CMK (cell line): ENCODE results near the gene SLC36A1.
"Not testable (repeated sequence)": the region's sequence is repeated elsewhere in the genome, so short reads cannot be mapped to it uniquely, and the experiment has no call there.

Source experiments
- DNase-seq: peaks from one replicate; pipeline ENCODE4 v3.0.0-alpha.2; 2010; ENCODE audit warnings: low read depth

The SLC36A1 gene

DNA sequence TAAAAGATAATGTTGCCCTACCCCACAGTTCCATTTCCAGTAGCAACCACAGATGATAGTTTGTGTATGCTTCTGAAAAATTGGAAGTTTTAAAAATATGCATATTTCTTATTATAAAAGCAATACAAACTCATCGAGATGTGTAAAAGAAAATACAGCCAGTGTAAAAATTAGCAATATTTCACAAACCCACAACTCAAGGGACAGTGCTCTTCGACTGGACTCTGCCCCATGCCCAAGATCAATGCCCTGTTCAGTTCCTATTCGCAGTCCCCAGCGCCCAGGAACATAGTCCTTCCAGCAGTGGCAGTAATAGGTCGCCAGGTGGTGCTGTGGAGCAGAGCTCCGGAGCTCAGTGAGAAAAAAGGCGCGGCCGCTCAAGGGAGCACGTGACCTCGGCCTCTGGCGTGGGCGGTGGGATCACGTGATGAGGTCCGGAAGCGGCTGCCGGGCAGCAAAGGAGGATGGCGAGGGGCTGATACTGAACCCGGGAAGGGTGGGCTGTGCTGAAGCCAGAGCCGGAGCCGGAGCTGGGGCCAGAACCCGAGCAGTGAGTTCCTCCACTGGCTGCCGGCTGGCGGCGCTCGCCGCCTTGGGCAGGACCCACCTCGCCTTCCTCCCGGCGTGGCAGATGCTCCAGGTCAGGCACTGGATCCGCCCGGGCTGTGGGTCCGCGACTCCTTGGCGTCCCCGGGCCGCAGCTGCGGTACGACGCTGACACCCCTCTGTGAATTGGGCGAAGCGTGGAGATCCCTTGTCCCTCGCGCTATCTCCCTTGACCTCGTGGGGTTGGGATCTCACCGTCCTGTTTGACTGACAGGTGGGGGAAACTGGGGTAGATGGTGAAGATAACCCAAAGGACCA lies at the start of gene SLC36A1:
SLC36A1 (plus strand) TSS at position 430 of the 864 bp plus-strand sequence. CDS start 11,190 bp downstream, outside the sequence.
- DNase-seq: peak; percentile 88

- no peak for DNase-seq
Observed at GRCh38 chr5:151405334-151406160, 41.9 kb upstream of the SLC36A1 start.

GRCh38 chr5:151406322-151406947 lies 41.0 kb upstream of the SLC36A1 start:
- DNase-seq: no peak

- no peak for DNase-seq
Observed at GRCh38 chr5:151408591-151409230, 38.7 kb upstream of the SLC36A1 start.

DNA sequence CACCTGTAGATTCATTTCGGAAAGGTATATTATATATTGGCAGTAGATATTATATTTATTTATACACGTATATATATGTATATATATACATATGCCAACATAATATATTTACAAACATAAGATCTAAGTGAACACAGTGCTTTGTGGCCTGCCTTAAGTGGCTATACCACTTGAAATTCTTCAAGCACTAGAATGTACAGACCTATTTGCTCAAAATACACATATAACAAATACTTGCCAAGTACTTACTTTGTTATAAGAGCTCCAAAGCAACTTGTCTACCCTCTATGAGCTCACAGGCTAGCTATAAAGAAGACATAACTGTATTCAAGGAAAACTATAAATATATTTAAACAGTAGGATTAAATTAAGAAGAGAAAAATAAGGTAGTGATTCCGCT lies 33.6 kb upstream of the SLC36A1 start:
- no peak for DNase-seq

DNA sequence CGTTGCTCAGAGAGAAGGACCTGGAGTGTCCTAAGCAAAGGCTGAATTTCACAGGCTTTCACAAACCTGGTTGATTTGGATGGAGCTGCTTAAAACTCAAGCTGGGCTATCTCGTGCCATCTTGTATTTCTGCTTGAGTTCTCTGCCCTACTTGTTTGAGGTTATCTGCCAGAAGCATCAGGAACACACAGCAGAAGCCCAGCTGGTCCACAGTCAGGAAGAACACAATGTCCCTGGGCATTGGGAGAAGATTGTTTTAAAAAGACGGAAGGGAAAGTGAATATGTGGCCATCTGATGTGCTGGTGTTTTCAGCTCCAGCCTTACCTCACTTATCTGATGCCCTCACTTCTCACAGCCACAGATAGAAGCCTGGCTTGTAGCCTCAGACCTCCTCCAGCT lies 32.9 kb upstream of the SLC36A1 start:
- DNase-seq: no peak

DNA sequence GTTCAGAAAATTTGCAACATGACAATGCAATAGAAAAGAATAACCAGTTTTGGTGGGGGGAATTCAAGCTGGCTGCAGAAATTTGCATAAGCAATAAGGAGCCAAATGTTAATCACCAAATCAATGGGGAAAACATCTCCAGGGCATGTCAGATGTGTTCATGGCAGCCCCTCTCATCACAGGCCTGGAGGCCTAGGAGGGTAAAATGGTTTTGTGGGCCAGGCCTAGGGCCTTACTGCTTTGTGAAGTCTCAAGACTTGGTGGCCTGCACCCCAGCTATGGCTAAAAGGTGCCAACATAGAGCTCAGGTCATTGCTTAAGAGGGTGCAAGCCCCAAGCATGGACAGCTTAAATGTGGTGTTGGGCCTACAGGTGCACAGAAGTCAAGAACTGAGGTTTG lies 29.7 kb upstream of the SLC36A1 start:
- DNase-seq: no peak

- no peak for DNase-seq
Observed at GRCh38 chr5:151420127-151420526, 27.3 kb upstream of the SLC36A1 start.

- no peak for DNase-seq
Observed at GRCh38 chr5:151424892-151425523, 22.4 kb upstream of the SLC36A1 start.

DNA sequence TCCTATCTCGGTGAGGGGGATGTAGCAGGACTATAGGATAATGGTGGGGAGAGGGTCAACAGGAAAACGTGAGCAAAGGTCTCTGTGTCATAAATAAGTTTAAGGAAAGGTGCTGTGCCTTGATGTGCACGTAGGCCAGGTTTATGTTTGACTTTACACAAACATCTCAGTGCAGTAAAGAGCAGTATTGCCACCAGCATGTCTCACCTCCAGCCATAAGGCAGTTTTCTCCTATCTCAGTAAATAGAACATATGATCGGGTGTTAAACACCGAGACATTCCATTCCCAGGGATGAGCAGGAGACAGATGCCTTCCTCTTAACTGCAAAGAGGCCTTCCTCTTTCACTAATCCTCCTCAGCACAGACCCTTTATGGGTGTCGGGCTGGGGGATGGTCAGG lies 21.1 kb upstream of the SLC36A1 start:
- DNase-seq: not testable (repeated sequence)

DNA sequence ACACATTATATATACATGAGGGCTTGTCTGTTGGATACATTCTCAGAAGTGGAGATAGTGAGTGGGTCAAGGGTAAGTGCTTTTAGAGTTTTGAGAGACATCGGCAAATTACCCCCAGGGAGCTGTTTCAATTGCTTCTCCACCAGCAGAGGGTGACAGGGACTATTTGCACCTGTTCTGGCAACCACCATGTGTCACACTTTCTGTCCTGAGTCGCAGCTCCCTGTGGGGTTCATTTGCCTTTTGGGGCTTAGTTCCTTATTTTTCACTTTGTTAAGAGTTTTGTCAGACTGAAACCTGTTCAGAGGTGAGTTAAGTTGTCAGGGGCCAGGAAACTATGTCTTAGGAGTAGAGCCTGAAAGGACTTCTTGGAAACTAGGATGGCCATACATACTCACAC lies 20.1 kb upstream of the SLC36A1 start:
- no peak for DNase-seq

GRCh38 chr5:151430731-151431130 lies 16.7 kb upstream of the SLC36A1 start:
- DNase-seq: no peak

GRCh38 chr5:151431666-151432065 lies 15.7 kb upstream of the SLC36A1 start:
- DNase-seq: no peak

DNA sequence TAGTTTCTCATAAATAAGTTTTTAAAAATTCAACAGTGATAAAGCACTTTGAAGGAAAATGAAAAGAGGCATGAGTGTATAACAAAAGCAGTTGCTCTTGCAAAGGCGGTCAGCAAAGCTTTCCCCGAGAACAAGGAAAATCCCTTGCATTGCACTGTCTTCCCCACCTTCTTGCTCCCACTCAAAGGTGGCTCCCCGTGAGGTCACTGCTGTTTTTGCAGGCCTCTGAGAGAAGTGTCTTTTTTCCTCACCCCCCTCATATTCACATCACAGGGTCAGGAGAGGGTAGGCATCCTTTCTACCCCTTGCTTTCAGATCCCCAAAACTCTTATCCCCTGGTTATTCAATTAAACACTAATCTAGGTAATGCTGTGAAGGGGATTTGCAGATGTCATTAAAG lies 15.2 kb upstream of the SLC36A1 start:
- DNase-seq: no peak

DNA sequence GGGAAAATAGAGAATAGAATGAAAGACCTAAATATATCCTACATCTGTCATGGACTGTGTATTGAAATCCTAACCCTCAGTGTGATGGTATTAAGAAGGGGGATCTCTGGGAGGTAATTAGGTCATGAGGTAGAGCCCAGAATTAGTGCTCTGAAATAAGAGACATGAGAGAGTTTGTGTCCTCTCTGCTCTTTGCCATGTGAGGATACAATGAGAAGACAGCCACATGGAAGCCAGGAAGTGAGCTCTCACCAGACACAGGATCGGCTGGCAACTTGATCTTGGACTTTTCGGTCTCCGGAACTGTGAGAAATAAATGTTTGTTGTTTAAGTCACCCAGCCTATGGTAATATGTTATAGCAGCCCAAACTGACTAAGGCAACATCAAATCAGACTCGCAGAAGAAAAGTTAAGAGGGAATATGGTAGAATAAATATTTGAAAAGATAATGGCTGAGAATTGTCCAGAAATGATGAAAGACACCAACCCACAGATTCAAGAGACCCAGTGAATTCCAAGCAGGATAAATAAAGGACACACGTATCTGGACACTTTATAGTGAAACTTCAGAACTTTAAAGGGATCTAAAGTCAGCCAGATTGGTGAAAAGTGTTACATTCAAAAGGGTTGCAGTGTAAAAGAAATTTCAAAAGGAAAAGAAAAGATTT lies 12.7 kb upstream of the SLC36A1 start:
- DNase-seq: no peak

GRCh38 chr5:151448038-151448985 lies 909 bp downstream of the SLC36A1 start:
- no peak for DNase-seq

- no peak for DNase-seq
Observed at GRCh38 chr5:151449297-151449696, 1.9 kb downstream of the SLC36A1 start.

GRCh38 chr5:151449839-151450238 lies 2.4 kb downstream of the SLC36A1 start:
- no peak for DNase-seq

GRCh38 chr5:151450605-151451004 lies 3.2 kb downstream of the SLC36A1 start:
- DNase-seq: no peak
